Stimulated activated CD8-positive, alpha-beta memory T cell treated with anti-CD3 and anti-CD28 coated beads, Interleukin-7, amount 100 ng/mL, for 48 hours (primary cell): ENCODE data around the gene UBAC2.
"Not testable (repeated sequence)": the region's sequence is repeated elsewhere in the genome, so short reads cannot be mapped to it uniquely, and the experiment has no call there.

ENCODE experiments used
- DNase-seq, 2 donors: peaks; one replicate each; pipeline ENCODE4 v3.0.0-alpha.2; 2020; ENCODE audit warnings: low read depth in 1 of 2; ENCODE audit errors: extremely low read depth in 1 of 2

UBAC2 gene

DNA sequence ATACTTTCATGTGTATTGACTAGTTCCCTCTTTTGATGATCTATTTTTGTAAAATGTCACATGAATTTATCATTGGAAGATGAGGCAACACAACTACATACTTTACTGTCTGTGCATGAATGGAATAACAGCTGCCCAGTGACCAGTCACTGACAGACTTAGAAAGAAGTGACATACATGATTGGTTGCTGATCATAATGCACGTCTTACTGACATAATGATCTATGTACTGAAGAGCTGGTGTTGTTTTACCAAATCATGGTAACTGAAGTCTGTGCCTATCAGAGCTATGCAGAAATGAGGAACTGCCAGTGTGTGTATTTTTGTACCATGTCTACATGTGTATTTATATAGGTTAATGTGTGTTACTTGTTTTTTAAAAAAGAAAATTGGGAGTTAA lies 31.1 kb downstream of the UBAC2 start:
- DNase-seq: no peak

GRCh38 chr13:99237981-99238662 lies 37.5 kb downstream of the UBAC2 start:
- no peak for DNase-seq

DNA sequence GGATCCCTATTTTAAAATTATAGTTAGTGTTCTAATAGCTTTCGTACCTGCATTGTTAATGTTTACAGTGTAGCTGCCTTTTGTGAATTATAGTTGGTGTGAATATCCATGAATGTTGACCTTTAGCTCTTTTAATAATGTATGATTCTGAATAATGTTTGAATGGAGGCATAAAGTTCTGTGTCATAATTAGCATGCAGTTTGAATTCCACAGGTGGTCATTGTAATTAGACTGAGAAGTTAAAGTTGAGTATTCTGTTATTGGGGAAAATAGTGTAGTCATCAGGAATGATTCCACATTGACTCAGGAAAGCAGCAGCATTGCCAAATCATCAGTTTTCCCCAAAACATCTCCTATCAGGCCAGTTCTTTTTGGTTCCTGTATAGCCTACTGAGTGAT lies 45.4 kb downstream of the UBAC2 start:
- DNase-seq: no peak

GRCh38 chr13:99249178-99249577 lies 48.5 kb downstream of the UBAC2 start:
- DNase-seq: not testable (repeated sequence)

GRCh38 chr13:99249606-99250005 lies 49.0 kb downstream of the UBAC2 start:
- DNase-seq: not testable (repeated sequence)

DNA sequence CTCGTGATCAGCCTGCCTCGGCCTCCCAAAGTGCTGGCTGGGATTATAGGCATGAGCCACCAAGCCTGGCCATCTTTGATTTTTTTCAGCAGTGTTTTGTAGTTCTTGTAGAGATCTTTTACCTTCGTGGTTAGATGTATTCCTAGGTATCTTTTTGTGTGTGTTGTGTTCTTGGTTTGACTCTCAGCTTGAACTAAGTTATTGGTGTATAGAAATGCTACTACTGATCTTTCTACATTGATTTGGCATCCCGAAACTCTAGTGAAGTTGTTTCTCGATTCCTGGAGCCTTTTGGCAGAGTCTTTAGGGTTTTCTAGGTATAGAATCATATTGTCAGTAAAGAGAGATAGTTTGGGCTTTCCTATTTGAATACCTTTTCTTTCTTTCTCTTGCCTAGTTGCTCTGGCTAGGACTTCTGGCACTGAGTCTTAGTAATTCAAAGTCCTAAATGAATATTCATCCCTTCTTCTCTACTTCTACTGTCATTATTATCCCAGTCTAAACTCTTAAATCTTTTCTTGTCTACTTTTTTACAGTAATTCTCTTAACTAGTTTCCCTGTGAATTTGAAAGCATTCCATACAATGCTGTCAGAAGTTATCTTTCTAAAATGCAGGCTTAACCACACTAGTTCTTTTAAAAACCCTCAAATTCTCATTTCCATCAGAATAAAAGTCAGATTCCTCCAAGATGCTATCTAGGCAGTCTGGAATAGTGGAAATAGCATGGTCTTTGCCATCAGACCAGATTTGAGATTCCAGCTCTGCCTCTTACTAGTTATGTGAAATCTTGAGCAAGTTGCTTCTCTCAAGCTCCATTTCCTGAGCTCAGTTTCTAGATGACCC lies 50.5 kb downstream of the UBAC2 start:
- DNase-seq: no peak

DNA sequence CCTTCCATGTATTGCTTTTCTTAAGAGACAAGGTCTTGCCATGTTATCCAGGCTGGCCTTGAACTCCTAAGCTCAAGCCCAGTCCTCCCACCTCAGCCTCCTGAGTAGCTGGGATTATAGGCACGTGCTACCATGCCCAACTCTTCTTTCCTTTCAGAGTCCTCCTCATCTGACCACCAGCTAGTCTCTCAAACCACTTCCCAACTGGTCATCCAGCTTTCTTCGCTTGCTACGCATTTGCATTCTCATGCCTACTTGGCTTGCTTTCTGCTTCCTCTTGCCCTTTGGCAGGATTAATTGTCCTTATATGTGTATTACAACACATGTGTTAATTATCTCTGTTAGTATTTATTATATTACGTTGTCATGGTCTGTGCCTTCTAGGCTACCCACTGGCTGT lies 51.3 kb downstream of the UBAC2 start:
- no peak for DNase-seq

DNA sequence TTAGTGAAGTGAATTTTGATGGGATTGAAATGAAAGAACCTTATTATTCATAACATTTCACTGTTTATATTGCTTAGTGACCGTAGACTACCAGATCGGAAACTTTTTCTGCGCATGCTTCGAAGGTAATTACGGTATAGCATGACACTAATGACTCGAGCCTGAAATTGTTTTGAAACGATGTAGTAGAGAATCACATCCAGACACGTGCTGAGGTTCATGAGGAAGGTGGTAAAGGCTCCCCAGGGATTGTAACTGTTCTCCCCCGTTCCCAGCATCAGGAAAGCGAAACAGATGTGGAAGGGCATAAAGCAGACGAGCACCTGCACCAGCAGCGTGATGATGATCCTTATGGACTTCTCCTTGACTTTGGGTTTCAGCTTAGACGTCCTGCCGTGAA lies 54.2 kb downstream of the UBAC2 start:
- no peak for DNase-seq

DNA sequence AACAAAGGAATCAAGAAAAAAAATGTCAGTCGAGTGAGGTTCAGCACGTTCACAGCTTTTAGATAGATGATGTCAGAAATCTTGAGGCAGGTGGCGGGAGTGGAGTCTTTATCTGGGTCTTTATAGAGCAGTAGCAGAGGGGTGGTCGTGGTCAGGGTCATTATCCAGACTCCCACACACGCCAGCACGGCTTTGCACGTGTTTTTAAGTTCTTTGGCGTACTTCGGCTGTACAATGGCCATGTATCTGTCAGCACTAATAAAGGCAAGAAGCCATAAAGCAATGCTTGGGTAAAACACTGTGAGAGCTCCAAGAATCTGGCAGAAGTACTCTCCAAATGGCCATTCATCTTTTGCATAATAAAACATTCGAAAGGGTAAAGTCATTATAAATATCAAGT lies 54.6 kb downstream of the UBAC2 start:
- no peak for DNase-seq

- DNase-seq: no peak
Observed at GRCh38 chr13:99256283-99256682, 55.6 kb downstream of the UBAC2 start.

GRCh38 chr13:99256709-99257108 lies 56.1 kb downstream of the UBAC2 start:
- no peak for DNase-seq

DNA sequence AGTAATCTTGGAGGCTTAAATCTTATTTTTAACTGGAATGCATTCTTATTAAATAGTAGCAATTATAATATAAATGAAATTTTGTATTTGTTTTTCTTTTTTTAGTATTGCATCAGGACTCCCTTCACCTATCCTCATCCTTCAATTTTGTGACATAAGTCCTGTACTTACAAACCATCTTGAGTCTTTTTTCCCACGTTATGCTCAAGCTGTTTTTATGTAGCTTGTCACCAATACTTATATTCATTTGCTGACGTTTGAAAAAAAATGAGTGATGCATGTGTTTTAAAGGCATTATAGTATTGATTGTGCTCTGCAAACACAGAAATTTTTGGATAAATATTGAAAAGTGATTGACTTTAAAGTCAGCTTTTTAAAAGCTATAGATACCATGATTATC lies 56.6 kb downstream of the UBAC2 start:
- no peak for DNase-seq

- DNase-seq: no peak
Observed at GRCh38 chr13:99258210-99258860, 57.7 kb downstream of the UBAC2 start, which contains the start of gene GPR18. TSS of gene GPR18 (minus strand) at chr13:99258379. CDS start at chr13:99255872, 2,507 bp downstream.

DNA sequence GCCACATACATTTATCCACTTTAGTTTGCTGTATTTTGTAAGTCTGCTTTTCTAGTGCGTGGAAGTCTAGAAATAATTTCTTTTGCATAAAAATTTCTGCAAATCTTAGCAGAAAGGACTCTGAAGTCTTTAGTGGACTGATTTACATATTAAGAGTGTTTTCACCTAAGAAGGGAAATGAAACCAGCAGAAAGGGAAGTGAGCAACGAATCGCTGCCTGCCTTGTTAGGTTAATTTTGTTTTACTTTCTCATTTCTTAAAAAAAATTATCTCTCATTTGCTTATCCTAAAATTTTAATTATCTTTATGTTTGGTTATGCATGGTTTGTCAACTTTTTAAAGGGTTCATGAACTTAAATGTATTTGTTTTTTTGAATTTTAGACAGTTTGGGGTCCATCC lies 58.3 kb downstream of the UBAC2 start:
- no peak for DNase-seq

GRCh38 chr13:99260216-99260615 lies 59.6 kb downstream of the UBAC2 start:
- no peak for DNase-seq

DNA sequence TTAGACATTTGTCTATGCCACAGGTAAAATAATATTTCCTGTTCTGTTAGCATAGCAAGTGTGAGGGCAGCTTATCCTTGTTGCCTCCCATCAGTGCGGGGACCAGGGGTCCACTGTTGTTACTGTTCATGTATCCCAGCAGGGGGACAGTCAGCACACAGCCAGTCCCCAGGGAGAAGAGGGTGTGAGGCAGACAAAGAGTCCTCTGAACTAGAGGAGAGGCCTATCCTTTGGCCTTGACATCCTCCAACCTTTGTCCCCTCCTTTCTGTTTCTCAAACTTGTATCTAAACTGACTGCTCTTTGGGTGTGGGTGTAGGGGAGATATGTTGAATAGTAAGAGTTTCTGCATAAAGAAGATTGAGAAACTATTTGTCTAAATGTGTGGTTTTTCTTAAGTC lies 60.4 kb downstream of the UBAC2 start:
- no peak for DNase-seq

GRCh38 chr13:99263126-99263785 lies 62.6 kb downstream of the UBAC2 start:
- DNase-seq: no peak

DNA sequence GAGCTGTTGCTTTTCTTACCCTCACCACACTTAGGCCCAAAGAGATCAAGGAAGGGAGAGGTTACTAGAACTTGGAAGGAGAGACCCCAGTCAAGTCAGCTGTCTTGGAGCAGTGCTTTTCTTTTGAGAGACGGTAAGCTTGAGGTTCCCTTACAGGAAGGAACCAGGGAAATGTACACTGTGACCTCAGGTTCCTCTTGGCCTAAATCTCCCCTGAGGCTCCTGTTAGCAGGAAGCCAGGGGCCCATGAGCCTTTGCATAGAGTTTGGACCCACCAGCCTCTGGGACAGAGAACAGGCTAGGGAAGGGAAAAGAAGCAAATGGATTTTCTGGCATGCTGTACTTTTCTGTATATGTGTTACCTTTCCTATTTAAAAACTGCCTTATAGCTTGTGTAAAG lies 63.4 kb downstream of the UBAC2 start:
- DNase-seq: no peak

DNA sequence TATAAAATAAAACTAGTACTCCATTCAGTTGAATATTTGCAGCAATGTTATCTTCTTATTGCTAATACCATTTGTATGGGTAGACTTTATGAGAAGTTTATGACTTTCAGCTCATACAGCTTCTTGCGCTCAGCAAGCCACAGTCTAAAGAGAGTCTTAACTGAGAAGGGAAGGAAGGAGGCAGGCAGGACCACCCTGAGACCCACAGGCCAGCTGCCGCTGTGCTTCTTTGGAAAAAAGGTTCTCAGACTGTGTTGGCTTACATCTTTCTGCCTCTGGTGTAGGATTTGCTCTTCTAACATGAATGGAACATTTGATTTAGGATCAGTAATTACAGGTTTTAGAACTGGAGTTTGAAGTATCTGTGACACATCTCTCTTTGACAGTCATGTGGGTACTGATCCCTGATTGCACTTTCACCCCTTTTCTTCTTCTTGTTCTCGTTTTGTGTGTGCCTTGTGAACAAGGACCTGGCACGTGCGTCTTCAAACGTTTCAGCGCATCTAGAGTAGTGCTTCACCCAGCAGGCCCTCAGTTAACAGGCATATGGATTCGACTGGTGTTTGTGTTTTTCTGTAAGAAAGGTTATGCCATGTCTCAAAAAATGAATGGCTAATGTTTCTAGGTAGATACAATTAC lies 64.6 kb downstream of the UBAC2 start:
- DNase-seq: peak in 1 of 2 donors; percentile 41

DNA sequence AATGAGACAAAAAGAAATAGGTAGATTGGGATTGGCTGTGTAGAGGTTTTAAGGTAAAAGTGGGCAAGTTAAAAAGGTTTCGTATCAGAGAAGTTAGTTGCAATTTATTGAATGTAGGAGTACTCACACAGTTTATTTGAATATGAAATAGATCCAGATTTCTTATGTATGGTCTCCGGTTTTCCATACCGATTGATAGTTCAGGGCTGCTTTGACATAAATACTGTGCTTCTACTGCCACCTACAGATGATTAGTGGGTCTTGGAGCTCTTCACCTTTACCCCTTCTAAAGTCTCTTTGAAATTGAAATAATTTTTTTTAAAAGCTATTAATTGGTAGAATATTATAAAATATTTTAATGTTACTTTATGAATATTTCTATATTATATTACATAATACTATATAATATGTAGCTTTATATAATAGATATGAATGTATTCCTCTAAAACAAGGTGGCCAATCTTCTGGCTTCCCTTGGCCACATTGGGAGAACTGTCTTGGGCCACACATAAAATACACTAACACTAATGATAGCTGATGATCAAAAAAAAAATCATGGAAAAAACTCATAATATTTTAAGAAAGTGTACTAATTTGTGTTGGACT lies 65.3 kb downstream of the UBAC2 start:
- no peak for DNase-seq
